ENCODE results near the gene PIGU.

PIGU gene

DNA sequence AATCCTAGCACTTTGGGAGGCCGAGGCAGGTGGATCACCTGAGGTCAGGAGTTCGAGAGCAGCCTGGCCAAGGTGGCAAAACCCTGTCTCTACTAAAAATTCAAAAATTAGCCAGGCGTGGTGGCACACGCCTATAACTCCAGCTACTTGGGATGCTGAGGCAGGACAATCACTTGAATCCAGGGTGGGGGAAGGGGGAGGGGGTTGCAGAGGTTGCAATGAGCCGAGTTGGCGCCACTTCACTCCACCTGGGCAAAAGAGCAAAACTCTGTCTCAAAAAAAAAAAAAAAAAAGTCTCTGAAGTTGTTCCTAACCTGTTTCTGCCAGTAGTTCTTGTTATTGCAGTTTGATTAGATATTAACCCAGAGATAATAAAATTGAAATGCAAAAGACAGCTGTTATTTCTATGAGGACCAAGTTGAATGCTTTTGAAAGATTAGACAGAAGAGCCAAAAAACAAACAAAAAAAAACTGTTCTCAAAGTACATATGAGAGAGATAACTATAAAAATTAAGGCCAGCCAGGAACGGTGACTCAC is 22.6 kb downstream of the PIGU start:
- no peak for TF ChIP-seq FOXP2 (optimal IDR thresholded peaks at IDR 0.05; ENCODE audit: borderline replicate concordance, extremely low read depth, extremely low read length, insufficient read depth)
- no peak for TF ChIP-seq SIN3A (IDR thresholded peaks at IDR 0.05; ENCODE audit: borderline replicate concordance, insufficient read depth, low read length)
- TF ChIP-seq TAF1 (IDR thresholded peaks at IDR 0.05; ENCODE audit: borderline replicate concordance, insufficient read depth, low read length), result no peak
- TF ChIP-seq, protein P1, sequence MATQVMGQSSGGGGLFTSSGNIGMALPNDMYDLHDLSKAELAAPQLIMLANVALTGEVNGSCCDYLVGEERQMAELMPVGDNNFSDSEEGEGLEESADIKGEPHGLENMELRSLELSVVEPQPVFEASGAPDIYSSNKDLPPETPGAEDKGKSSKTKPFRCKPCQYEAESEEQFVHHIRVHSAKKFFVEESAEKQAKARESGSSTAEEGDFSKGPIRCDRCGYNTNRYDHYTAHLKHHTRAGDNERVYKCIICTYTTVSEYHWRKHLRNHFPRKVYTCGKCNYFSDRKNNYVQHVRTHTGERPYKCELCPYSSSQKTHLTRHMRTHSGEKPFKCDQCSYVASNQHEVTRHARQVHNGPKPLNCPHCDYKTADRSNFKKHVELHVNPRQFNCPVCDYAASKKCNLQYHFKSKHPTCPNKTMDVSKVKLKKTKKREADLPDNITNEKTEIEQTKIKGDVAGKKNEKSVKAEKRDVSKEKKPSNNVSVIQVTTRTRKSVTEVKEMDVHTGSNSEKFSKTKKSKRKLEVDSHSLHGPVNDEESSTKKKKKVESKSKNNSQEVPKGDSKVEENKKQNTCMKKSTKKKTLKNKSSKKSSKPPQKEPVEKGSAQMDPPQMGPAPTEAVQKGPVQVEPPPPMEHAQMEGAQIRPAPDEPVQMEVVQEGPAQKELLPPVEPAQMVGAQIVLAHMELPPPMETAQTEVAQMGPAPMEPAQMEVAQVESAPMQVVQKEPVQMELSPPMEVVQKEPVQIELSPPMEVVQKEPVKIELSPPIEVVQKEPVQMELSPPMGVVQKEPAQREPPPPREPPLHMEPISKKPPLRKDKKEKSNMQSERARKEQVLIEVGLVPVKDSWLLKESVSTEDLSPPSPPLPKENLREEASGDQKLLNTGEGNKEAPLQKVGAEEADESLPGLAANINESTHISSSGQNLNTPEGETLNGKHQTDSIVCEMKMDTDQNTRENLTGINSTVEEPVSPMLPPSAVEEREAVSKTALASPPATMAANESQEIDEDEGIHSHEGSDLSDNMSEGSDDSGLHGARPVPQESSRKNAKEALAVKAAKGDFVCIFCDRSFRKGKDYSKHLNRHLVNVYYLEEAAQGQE (IDR thresholded peaks at IDR 0.05; ENCODE audit: insufficient read depth in 1 of 2, low read depth in 2 of 2, low read length in 2 of 2), result no peak
- TF ChIP-seq POLR2AphosphoS5 (IDR thresholded peaks at IDR 0.05; ENCODE audit: low read depth, low read length), result no peak

DNA sequence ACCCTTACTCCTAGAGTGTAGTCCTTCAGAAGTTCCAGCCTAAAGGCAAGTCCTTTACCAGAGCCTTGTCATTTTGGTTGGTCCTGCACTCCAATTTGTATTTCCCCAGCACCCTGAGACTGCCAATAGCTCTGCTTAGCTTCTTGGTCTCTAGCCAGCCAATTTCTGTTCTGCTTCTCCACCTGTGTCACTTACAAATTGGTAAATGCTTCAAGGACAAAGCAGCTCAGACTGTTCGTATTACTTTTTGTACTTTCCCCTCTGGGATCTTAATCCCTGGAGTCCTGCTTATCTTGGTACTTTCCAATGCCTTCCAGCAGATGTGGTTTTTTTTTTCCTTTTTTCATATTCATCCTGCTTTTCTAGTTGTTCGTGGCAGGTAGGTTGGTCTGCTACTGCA is 25.7 kb downstream of the PIGU start:
- no peak for TF ChIP-seq FOXP2 (optimal IDR thresholded peaks at IDR 0.05; ENCODE audit: borderline replicate concordance, extremely low read depth, extremely low read length, insufficient read depth)
- TF ChIP-seq, protein P1 (IDR thresholded peaks at IDR 0.05; ENCODE audit: insufficient read depth in 1 of 2, low read depth in 2 of 2, low read length in 2 of 2), result no peak

DNA sequence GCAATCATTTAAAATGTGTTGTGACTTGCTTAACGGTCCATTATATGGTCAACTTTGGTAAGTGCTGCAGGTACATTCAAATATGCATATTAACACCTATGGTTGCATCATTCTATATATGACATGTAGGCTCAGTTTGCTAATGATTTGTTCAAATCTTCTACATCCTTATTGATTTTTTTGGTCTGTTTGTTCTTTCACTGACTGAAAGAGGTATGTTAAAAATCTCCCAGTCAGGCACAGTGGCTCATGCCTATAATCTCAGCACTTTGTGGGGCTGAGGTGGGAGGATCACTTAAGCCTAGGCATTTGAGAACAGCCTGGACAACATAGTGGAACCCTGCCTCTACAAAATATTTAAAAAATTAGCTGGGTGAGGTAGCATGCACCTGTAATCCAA is 29.2 kb downstream of the PIGU start:
- no peak for TF ChIP-seq SIN3A (IDR thresholded peaks at IDR 0.05; ENCODE audit: borderline replicate concordance, insufficient read depth, low read length)
- no peak for TF ChIP-seq FOXP2 (optimal IDR thresholded peaks at IDR 0.05; ENCODE audit: borderline replicate concordance, extremely low read depth, extremely low read length, insufficient read depth)
- TF ChIP-seq POLR2AphosphoS5 (IDR thresholded peaks at IDR 0.05; ENCODE audit: low read depth, low read length), result no peak
- TF ChIP-seq, protein P1 (IDR thresholded peaks at IDR 0.05; ENCODE audit: insufficient read depth in 1 of 2, low read depth in 2 of 2, low read length in 2 of 2), result no peak
- TF ChIP-seq TAF1 (IDR thresholded peaks at IDR 0.05; ENCODE audit: borderline replicate concordance, insufficient read depth, low read length), result no peak

DNA sequence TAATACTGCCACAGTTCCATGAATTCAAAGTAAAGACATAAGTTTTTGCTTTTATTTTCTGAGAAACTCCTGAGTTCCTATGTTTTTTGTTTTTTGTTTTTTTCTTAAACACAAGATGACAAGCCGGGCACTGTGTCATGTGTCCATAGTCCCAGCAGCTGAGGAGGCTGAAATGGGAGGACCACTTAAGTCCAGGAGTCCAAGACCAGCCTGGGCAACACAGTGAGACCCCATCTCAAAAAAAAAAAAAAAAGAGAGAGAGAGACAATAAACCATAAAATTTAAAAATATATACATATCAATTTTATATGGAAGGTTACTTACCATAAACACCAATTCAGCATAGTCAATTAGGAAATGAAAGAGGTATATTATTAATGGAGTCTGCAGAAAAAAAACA is 31.9 kb downstream of the PIGU start:
- TF ChIP-seq SIN3A (IDR thresholded peaks at IDR 0.05; ENCODE audit: borderline replicate concordance, insufficient read depth, low read length), result no peak
- TF ChIP-seq FOXP2 (optimal IDR thresholded peaks at IDR 0.05; ENCODE audit: borderline replicate concordance, extremely low read depth, extremely low read length, insufficient read depth), result no peak
- no peak for TF ChIP-seq POLR2AphosphoS5 (IDR thresholded peaks at IDR 0.05; ENCODE audit: low read depth, low read length)
- TF ChIP-seq TAF1 (IDR thresholded peaks at IDR 0.05; ENCODE audit: borderline replicate concordance, insufficient read depth, low read length), result no peak
- TF ChIP-seq, protein P1 (IDR thresholded peaks at IDR 0.05; ENCODE audit: insufficient read depth in 1 of 2, low read depth in 2 of 2, low read length in 2 of 2), result no peak

DNA sequence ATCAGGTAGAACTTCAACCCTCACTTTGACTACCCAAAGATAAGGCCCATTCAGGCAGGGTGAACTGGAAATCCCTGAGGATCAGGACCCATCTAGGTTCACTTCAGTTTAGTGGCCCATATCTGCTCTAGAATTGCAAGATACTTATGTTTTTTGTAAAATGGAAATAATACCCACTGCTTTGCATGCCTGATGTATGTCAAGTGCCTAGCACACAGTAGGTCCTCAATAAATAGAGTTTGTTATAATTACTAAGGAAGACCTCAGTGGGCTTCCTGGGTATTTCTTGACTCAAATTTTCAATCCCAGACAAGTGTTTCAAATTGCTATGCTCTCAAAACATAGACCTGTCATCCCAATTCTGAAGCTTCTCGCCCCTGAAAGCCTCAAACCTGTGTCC is 32.5 kb downstream of the PIGU start:
- TF ChIP-seq TAF1 (IDR thresholded peaks at IDR 0.05; ENCODE audit: borderline replicate concordance, insufficient read depth, low read length), result no peak
- no peak for TF ChIP-seq SIN3A (IDR thresholded peaks at IDR 0.05; ENCODE audit: borderline replicate concordance, insufficient read depth, low read length)
- no peak for TF ChIP-seq POLR2AphosphoS5 (IDR thresholded peaks at IDR 0.05; ENCODE audit: low read depth, low read length)

Data from PFSK-1 (cell line).